Measurements from ENCODE around the gene SLC17A1. TPM values are rescaled to one million over a fixed set of nuclear protein-coding genes. Genes with fewer than 3 reads are reported as not detected.

The SLC17A1 gene
- total RNA-seq, 2 donors from 2014 or later, result not detected

DNA sequence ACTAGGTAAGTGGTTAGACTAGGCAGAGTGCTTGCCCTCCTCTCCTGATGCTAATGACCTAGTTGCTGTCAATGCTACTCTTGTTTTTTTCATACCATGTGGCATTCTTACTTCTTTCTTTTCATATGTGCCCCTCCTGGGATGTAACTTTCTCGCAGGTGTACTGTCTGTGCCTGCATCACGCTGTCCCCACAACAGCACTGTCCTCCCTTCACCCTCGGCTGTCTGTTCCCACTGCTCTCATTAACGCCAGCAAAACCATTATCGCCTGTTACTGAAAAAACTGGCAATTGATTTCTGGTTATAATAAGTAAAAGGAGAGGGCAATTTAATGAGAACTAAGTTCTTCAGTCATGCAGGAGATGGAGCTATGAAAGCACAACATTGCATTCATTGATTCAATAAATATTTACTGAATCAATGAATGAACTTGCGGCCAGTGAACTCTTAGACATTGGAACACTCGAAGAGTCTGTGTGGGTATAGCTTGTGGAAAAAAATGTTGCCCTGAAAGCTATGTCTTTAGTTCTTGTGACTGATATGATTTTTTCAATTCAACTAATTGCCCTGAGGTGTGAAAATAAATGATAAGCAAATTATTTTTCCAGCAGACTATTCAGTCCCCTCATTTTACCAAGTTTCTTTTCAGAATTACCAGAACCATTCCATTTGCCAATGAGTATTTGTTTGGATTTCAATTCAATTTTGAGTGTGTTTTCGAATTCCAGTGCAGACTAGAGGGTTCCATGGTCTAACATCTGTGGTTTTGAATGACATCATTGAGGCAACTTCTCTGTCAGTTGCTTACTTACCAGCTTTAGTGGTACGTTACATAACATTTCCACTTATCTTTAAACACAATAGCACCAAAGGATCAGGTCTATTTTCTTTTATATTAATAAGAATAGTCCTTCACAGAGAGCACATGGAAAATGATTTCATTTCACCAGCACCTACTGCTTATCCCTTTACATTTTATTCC, 75.2 kb downstream of the SLC17A1 start:
- peak overlapping the region; percentile 2 for H3K4me3 ChIP-seq
- intact Hi-C loops (cut with DNase I), result no loop called here
- no peaks in the 10 kb centered on the region for H3K27me3 ChIP-seq
- H3K9me3 ChIP-seq, result no peaks in the 10 kb centered on the region
- TF ChIP-seq, protein P1, sequence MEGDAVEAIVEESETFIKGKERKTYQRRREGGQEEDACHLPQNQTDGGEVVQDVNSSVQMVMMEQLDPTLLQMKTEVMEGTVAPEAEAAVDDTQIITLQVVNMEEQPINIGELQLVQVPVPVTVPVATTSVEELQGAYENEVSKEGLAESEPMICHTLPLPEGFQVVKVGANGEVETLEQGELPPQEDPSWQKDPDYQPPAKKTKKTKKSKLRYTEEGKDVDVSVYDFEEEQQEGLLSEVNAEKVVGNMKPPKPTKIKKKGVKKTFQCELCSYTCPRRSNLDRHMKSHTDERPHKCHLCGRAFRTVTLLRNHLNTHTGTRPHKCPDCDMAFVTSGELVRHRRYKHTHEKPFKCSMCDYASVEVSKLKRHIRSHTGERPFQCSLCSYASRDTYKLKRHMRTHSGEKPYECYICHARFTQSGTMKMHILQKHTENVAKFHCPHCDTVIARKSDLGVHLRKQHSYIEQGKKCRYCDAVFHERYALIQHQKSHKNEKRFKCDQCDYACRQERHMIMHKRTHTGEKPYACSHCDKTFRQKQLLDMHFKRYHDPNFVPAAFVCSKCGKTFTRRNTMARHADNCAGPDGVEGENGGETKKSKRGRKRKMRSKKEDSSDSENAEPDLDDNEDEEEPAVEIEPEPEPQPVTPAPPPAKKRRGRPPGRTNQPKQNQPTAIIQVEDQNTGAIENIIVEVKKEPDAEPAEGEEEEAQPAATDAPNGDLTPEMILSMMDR (IDR thresholded peaks at IDR 0.05), result no peak
- no peak overlapping the region for H3K9ac ChIP-seq (ENCODE audit: low read depth in 2 of 2, low read length in 2 of 2)
- no peaks in the 10 kb centered on the region for H3K4me1 ChIP-seq
- DNase-seq, result no peak
- H3K36me3 ChIP-seq, result no peaks in the 10 kb centered on the region
- H3K27ac ChIP-seq, result no peak overlapping the region

DNA sequence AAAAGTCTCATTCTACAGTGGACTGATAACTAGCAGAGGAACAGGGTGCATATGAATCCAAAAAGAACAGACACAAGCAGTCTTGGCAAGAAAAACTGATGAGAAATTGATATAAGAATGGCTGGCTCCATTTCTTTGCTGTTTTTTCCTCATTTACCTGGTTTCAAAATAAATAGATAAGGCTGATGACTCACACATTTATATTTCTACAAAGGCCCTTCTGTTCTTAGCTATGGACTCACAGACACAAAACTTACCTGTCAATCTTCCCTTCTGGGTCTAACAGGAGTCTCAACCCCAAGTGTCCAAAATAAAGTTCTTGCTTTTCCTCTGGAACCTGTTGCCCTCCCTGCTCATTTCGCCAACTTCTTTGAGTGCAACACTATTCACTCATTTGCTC, 76.4 kb downstream of the SLC17A1 start:
- no peak for DNase-seq
- Histone ChIP-seq H3K4me1 (no peaks in the 10 kb centered on the region), H3K9ac (ENCODE audit: low read depth in 2 of 2, low read length in 2 of 2) (peak overlapping the region in 1 of 2 donors; percentile 72), H3K27ac (peak overlapping the region; percentile 58), H3K27me3 (no peaks in the 10 kb centered on the region), H3K9me3 (no peaks in the 10 kb centered on the region), H3K36me3 (no peaks in the 10 kb centered on the region), H3K4me3 (peak overlapping the region; percentile 9)
- TF ChIP-seq, protein P1 (IDR thresholded peaks at IDR 0.05), result no peak
- intact Hi-C loops (cut with DNase I), result no loop called here

DNA sequence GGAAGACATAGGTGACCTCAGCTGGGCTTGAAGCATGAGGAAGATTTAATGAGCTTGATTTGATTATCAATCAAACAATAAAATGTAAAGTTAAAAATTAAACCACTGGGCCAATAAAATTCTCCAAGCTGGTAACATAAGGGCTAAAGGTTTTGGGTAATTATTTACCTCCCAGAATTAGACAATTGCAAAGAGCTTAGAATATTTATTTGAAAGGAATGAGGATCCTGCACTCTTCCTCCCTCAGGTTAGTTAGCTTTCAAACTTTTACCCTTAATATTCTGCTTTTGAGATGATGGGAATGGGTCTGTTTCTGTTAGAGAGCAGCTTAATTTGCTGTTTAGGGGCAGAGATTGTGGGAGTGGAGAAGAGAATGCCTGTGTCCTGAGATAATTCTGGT, 77.3 kb downstream of the SLC17A1 start, which contains the start of gene SLC17A4:
Gene SLC17A4 (plus strand): TSS at position 208 of the 400 bp plus-strand sequence. CDS start 7,221 bp downstream, outside the sequence.
- intact Hi-C loops (cut with DNase I), result no loop called here
- Histone ChIP-seq H3K36me3 (no peaks in the 10 kb centered on the region), H3K4me1 (peaks cover 5% of the 10 kb centered on the region), H3K9ac (ENCODE audit: low read depth in 2 of 2, low read length in 2 of 2) (peak within 1 kb of the TSS in 1 of 2 donors; percentile 72), H3K27me3 (no peaks in the 10 kb centered on the region), H3K9me3 (no peaks in the 10 kb centered on the region), H3K27ac (peak within 1 kb of the TSS; percentile 58), H3K4me3 (peak within 1 kb of the TSS; percentile 9)
- TF ChIP-seq, protein P1 (IDR thresholded peaks at IDR 0.05), result no peak
- DNase-seq, result no peak

- Histone ChIP-seq H3K27ac (no peak overlapping the region), H3K4me3 (no peak overlapping the region), H3K4me1 (peaks cover 5% of the 10 kb centered on the region), H3K9me3 (no peaks in the 10 kb centered on the region), H3K36me3 (no peaks in the 10 kb centered on the region), H3K27me3 (no peaks in the 10 kb centered on the region), H3K9ac (ENCODE audit: low read depth in 2 of 2, low read length in 2 of 2) (no peak overlapping the region)
- intact Hi-C loops (cut with DNase I), result no loop called here
- TF ChIP-seq, protein P1 (IDR thresholded peaks at IDR 0.05), result no peak
- peak; percentile 28 for DNase-seq
Observed at GRCh38 chr6:25753079-25753478, 78.8 kb downstream of the SLC17A1 start.

DNA sequence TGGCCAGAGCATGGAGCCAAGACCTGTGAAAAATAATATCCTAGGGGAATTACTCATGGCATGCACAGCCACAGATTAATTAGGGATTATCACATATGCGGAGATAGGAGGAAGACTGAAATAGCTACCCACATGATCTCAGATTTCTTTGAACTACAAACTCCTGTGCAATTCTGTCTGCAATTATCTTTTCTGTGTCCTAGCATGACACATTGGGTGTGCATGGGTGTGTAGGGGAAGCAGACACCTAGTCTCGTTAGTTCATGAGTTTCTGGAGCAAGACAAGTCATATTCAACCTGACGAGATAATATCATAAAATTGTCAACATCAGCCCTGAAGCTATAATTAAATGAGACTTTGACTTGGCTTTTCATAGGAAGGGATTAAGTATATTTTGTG, 80.9 kb downstream of the SLC17A1 start:
- TF ChIP-seq, protein P1 (IDR thresholded peaks at IDR 0.05), result no peak
- Histone ChIP-seq H3K9me3 (no peaks in the 10 kb centered on the region), H3K4me3 (no peak overlapping the region), H3K36me3 (no peaks in the 10 kb centered on the region), H3K27me3 (no peaks in the 10 kb centered on the region), H3K4me1 (peaks cover 5% of the 10 kb centered on the region), H3K27ac (peak overlapping the region; percentile 63), H3K9ac (ENCODE audit: low read depth in 2 of 2, low read length in 2 of 2) (no peak overlapping the region)
- DNase-seq, result peak; percentile 45
- intact Hi-C loops (cut with DNase I), result no loop called here

All from colonic mucosa (tissue), 4 donors.